Measurements from ENCODE around the gene MTG1.

Gene MTG1

GRCh38 chr10:133394064-133394663 is at the start of gene MTG1:
Gene MTG1 (plus strand): TSS chr10:133394157. CDS start chr10:133394221, 64 bp downstream.
- peak; percentile 88 to 93 (median 88) for DNase-seq (ENCODE audit: low read depth in 3 of 3)

- no peak for DNase-seq (ENCODE audit: low read depth in 3 of 3)
These were observed 49.7 kb upstream of the MTG1 start for GRCh38 chr10:133344236-133344635.

GRCh38 chr10:133346413-133346812 is 47.5 kb upstream of the MTG1 start:
- DNase-seq (ENCODE audit: low read depth in 3 of 3) = no peak

GRCh38 chr10:133347710-133348517 is 46.0 kb upstream of the MTG1 start:
- DNase-seq (ENCODE audit: low read depth in 3 of 3) = no peak

- DNase-seq (ENCODE audit: low read depth in 3 of 3) = no peak
These were observed 44.8 kb upstream of the MTG1 start for GRCh38 chr10:133349160-133349568.

- DNase-seq (ENCODE audit: low read depth in 3 of 3) = no peak
These were observed 44.4 kb upstream of the MTG1 start for GRCh38 chr10:133349577-133350011.

GRCh38 chr10:133350283-133350949 is 43.5 kb upstream of the MTG1 start:
- DNase-seq (ENCODE audit: low read depth in 3 of 3) = no peak

GRCh38 chr10:133350950-133351329 is 43.0 kb upstream of the MTG1 start:
- DNase-seq (ENCODE audit: low read depth in 3 of 3) = no peak

- DNase-seq (ENCODE audit: low read depth in 3 of 3) = no peak
These were observed 42.3 kb upstream of the MTG1 start for GRCh38 chr10:133351408-133352318.

GRCh38 chr10:133353202-133353959 is 40.6 kb upstream of the MTG1 start:
- DNase-seq (ENCODE audit: low read depth in 3 of 3) = no peak

- DNase-seq (ENCODE audit: low read depth in 3 of 3) = no peak
These were observed 39.9 kb upstream of the MTG1 start for GRCh38 chr10:133353988-133354605.

- no peak for DNase-seq (ENCODE audit: low read depth in 3 of 3)
These were observed 39.2 kb upstream of the MTG1 start for GRCh38 chr10:133354672-133355240.

GRCh38 chr10:133355266-133355665 is 38.7 kb upstream of the MTG1 start:
- DNase-seq (ENCODE audit: low read depth in 3 of 3) = no peak

GRCh38 chr10:133355991-133356390 is 38.0 kb upstream of the MTG1 start:
- DNase-seq (ENCODE audit: low read depth in 3 of 3) = no peak

GRCh38 chr10:133356549-133357284 is 37.2 kb upstream of the MTG1 start:
- DNase-seq (ENCODE audit: low read depth in 3 of 3) = no peak

GRCh38 chr10:133357285-133358161 is 36.4 kb upstream of the MTG1 start, which contains the start of gene FUOM:
Gene FUOM (minus strand): TSS chr10:133358019. CDS start chr10:133358007, 12 bp downstream.
- peak in 2 of 3 experiments; percentile 57 to 76 for DNase-seq (ENCODE audit: low read depth in 3 of 3)

- no peak for DNase-seq (ENCODE audit: low read depth in 3 of 3)
These were observed 35.6 kb upstream of the MTG1 start for GRCh38 chr10:133358162-133358924.
